Effector memory CD4-positive, alpha-beta T cell (primary cell): ENCODE data around the gene ZBED1.

ENCODE experiments used
- DNase-seq, 3 donors: peaks; one replicate each; pipeline ENCODE4 v3.0.0-alpha.2; 2020
- H3K27ac ChIP-seq: 2 replicates; pipeline ENCODE4 v1.7.0; 2013; ENCODE audit warnings: mild to moderate bottlenecking, low read length, moderate library complexity; ENCODE audit not compliant: insufficient read depth, poor library complexity, severe bottlenecking
- H3K27me3 ChIP-seq: replicated peaks from 2 replicates; pipeline ENCODE4 v1.7.0; 2013; ENCODE audit warnings: mild to moderate bottlenecking, low read length; ENCODE audit not compliant: insufficient read depth, control insufficient read depth, poor library complexity, severe bottlenecking
- H3K36me3 ChIP-seq: 2 replicates; pipeline ENCODE4 v1.7.0; 2013; ENCODE audit warnings: mild to moderate bottlenecking, low read length, moderate library complexity; ENCODE audit not compliant: control insufficient read depth, insufficient read depth
- H3K4me1 ChIP-seq: 2 replicates; pipeline ENCODE4 v1.7.0; 2013; ENCODE audit warnings: low read length, mild to moderate bottlenecking; ENCODE audit not compliant: control insufficient read depth, insufficient read depth, poor library complexity, severe bottlenecking
- H3K4me3 ChIP-seq: 2 replicates; pipeline ENCODE4 v1.7.0; 2013; ENCODE audit warnings: low read length, low read depth, mild to moderate bottlenecking; ENCODE audit not compliant: insufficient read depth, poor library complexity, severe bottlenecking
- H3K9me3 ChIP-seq: 2 replicates; pipeline ENCODE4 v1.7.0; 2013; ENCODE audit warnings: mild to moderate bottlenecking, low read length, moderate library complexity; ENCODE audit not compliant: control insufficient read depth

Gene ZBED1

DNA sequence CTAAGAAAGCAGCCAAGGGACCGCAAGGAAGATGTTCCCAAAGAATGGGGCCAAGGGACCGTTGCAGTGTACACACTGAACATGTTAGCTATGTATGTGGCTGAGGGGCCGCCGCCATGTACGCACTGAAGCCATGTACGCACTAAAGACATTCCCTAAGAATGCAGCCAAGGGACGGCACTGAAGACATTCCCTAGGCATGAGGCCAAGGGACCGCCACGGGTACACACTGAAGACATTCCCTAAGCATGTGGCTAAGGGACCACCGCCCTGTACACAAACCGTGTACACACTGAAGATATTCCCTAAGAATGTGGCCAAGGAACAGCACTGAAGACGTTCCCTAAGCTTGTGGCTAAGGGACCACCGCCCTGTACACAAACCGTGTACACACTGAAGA lies 54.0 kb downstream of the ZBED1 start:
- Histone ChIP-seq H3K4me3 (no peak overlapping the region), H3K9me3 (no peaks in the 10 kb centered on the region), H3K27ac (no peak overlapping the region), H3K36me3 (no peaks in the 10 kb centered on the region), H3K27me3 (no peaks in the 10 kb centered on the region), H3K4me1 (no peaks in the 10 kb centered on the region)
- no peak for DNase-seq

DNA sequence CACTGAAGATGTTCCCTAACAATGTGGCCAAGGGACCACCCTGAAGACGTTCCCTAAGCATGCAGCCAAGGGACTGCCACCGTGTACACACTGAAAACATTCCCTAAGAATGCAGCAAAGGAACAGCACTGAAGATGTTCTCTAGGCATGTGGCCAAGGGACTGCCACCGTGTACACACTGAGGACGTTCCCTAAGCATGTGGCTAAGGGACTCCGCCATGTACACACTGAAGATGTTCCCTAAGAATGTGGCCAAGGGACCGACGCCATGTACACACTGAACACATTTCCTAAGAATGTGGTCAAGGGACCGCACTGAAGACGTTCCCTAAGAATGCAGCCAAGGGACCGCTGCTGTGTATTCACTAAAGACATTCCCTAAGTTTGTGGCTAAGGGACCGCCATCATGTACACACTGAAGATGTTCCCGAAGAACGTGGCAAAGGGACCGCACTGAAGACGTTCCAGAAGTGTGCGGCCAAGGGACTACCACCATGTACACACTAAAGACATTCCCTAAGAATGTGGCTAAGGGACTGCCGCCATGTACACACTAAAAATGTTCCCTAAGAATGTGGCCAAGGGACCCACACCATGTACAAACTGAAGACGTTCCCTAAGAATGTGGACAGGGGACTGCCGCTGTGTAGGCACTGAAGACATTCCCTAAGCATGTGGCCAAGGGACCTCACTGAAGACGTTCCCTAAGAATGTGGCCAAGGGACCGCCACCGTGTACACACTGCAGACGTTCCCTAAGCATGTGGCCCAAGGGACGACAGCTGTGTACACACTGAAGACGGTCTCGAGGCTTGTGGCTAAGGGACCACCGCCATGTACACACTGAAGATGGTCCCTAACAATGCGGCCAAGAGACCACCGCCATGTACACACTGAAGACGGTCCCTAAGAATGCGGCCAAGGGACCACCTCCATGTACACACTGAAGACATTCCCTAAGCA lies 54.8 kb downstream of the ZBED1 start:
- DNase-seq: no peak
- Histone ChIP-seq H3K4me3 (no peak overlapping the region), H3K4me1 (no peaks in the 10 kb centered on the region), H3K27me3 (no peaks in the 10 kb centered on the region), H3K27ac (no peak overlapping the region), H3K9me3 (no peaks in the 10 kb centered on the region), H3K36me3 (no peaks in the 10 kb centered on the region)

DNA sequence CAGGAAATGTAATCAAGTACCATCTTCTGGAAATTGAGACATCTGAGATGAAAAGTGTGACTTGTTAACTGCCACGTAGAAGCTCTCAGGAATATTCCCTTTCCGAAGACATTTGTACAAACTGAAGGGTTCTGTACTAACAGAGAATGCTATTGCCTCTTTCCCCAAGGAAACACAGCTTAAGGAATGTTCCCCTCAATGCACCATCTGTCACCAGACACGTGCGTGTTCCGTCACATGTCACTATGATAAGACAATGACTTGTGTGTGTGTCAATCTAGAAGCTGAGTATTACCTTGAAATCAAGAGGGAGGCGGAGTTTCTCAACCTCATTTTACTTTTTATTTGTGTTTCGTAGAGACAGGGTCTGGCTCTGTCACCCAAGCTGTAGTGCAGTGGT lies 58.1 kb downstream of the ZBED1 start:
- Histone ChIP-seq H3K27me3 (no peaks in the 10 kb centered on the region), H3K4me3 (no peak overlapping the region), H3K36me3 (peaks cover 6% of the 10 kb centered on the region), H3K27ac (no peak overlapping the region), H3K4me1 (no peaks in the 10 kb centered on the region), H3K9me3 (no peaks in the 10 kb centered on the region)
- DNase-seq: no peak

DNA sequence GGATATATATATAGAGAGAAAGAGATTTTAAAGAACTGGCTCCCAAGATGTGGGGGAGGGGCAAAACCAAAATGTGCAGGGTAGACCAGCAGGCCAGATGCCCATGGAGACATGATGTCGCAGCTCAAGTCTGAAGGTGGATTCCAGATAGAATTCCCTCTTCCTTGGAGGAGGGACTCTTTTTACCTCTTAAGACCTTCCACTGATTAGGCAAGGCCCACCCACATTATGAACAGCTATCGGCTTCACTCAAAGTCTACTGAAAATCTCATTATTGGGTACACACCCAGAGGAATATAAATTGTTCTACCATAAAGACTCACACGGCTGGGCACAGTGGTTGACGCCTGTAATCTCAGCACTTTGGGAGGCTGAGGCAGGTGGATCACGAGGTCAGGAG lies 59.3 kb downstream of the ZBED1 start:
- H3K36me3 ChIP-seq: peaks cover 6% of the 10 kb centered on the region
- no peaks in the 10 kb centered on the region for H3K4me1 ChIP-seq
- no peaks in the 10 kb centered on the region for H3K9me3 ChIP-seq

DNA sequence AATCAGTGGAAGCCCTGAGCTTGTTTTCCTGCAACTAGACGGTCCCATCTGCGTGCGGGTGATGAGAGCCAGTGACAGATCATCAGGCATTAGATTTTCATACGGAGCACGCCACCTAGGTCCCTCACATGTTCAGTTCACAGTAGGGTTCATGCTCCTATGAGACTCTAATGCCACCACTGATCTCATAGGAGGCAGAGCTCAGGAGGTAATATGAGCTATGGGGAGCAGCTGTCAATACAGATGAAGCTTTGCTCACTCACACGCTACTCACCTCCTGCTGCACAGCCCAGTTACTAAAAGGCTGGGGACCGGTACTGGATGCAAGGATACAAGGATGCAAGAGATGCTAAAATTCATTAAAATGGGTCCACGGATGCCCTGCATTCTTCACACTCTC lies 61.2 kb downstream of the ZBED1 start:
- Histone ChIP-seq H3K27ac (no peak overlapping the region), H3K9me3 (no peaks in the 10 kb centered on the region)

More for the DNA sequence above, 59.3 kb downstream of the ZBED1 start:
- H3K27ac ChIP-seq: no peak overlapping the region
- no peak for DNase-seq
- H3K4me3 ChIP-seq: no peak overlapping the region
- no peaks in the 10 kb centered on the region for H3K27me3 ChIP-seq

More for the DNA sequence above, 61.2 kb downstream of the ZBED1 start:
- no peaks in the 10 kb centered on the region for H3K4me1 ChIP-seq
- peaks cover 6% of the 10 kb centered on the region for H3K36me3 ChIP-seq
- no peaks in the 10 kb centered on the region for H3K27me3 ChIP-seq
- no peak for DNase-seq
- H3K4me3 ChIP-seq: no peak overlapping the region
